RWPE1 (cell line): ENCODE results near the gene IGFBP1.

Experiments used
- CTCF ChIA-PET: fragments of 350-600 bp; sonication (Branson Sonifier 250); formaldehyde crosslinking; extraction: SDS; loops from one replicate; lab custom pipeline; 2021; lab: Yijun Ruan, JAX
- POLR2A ChIA-PET: fragments of 400-600 bp; formaldehyde crosslinking; extraction: SDS; loops from one replicate; lab custom pipeline; 2020; ENCODE audit warnings: antibody characterized with exemption; ENCODE audit not compliant: low non-redundant PET; lab: Yijun Ruan, JAX
- DNase-seq: peaks from one replicate; pipeline ENCODE4 v3.0.0; 2012; ENCODE audit warnings: low spot score
- H3K27ac ChIP-seq: fragments of 450-650 bp; 2 replicates; pipeline ENCODE4 v1.5.1; 2017
- CTCF ChIP-seq: fragments of 450-650 bp; conservative IDR thresholded peaks from 2 replicates; pipeline ENCODE4 v1.5.1; 2017; ENCODE audit warnings: low read depth, mild to moderate bottlenecking

Gene IGFBP1

GRCh38 chr7:45940939-45941338 is 52.7 kb downstream of the IGFBP1 start:
- no peak for DNase-seq
- TF ChIP-seq CTCF = no peak
- ChIA-PET CTCF (interaction anchor here (1.2 kb wide), 1 partner anchor 37 kb away, joined by 3 read pairs; no protein-coding TSS in a partner anchor), POLR2A (no interaction called here)
- H3K27ac ChIP-seq = no peak overlapping the region
